ENCODE data around the gene SF3B2.

GRCh38 chr11:66011785-66012303 is 40.3 kb upstream of the SF3B2 start, which contains the start of gene CST6:
- TF ChIP-seq POLR2A (IDR thresholded peaks at IDR 0.05), result no peak
- TF ChIP-seq EP300 (IDR thresholded peaks at IDR 0.05), result no peak
- TF ChIP-seq CTCF (IDR thresholded peaks at IDR 0.05), result no peak

All from upper lobe of left lung (tissue), 4 donors.